HG03139 (cell line): ENCODE results near the gene TTC33.
"Not testable (repeated sequence)": the region's sequence is repeated elsewhere in the genome, so short reads cannot be mapped to it uniquely, and the experiment has no call there.

Experiments
- ATAC-seq: cut with Tn5 transposase; IDR thresholded peaks from one replicate; pipeline ENCODE4 v1.9.1; 2021; ENCODE audit not compliant: unreplicated experiment

Gene TTC33

GRCh38 chr5:40755407-40756365, at the start of gene TTC33:
Gene TTC33 (minus strand): TSS chr5:40755961. CDS start chr5:40747018, 8,943 bp downstream.
- peak; percentile 92 for ATAC-seq

- no peak for ATAC-seq
Measured at GRCh38 chr5:40801771-40802562, 46.2 kb upstream of the TTC33 start.

GRCh38 chr5:40799258-40799657, 43.5 kb upstream of the TTC33 start:
- ATAC-seq, result no peak

- ATAC-seq, result no peak
Measured at GRCh38 chr5:40798801-40799210, 43.0 kb upstream of the TTC33 start.

- peak; percentile 96 for ATAC-seq
Measured at GRCh38 chr5:40798012-40798800, 42.4 kb upstream of the TTC33 start, which contains the start of gene PRKAA1. Gene PRKAA1 (minus strand): TSS chr5:40798374. CDS start chr5:40798189, 185 bp downstream.

- peak; percentile 34 for ATAC-seq
Measured at GRCh38 chr5:40797273-40798011, 41.7 kb upstream of the TTC33 start.

- no peak for ATAC-seq
Measured at GRCh38 chr5:40796487-40796889, 40.7 kb upstream of the TTC33 start.

- not testable (repeated sequence) for ATAC-seq
Measured at GRCh38 chr5:40794877-40795276, 39.1 kb upstream of the TTC33 start.

- ATAC-seq, result not testable (repeated sequence)
Measured at GRCh38 chr5:40794340-40794739, 38.6 kb upstream of the TTC33 start.

- ATAC-seq, result not testable (repeated sequence)
Measured at GRCh38 chr5:40792691-40793090, 36.9 kb upstream of the TTC33 start.

- no peak for ATAC-seq
Measured at GRCh38 chr5:40791715-40792139, 36.0 kb upstream of the TTC33 start.

GRCh38 chr5:40790947-40791593, 35.3 kb upstream of the TTC33 start:
- ATAC-seq, result no peak

- not testable (repeated sequence) for ATAC-seq
Measured at GRCh38 chr5:40788941-40789340, 33.2 kb upstream of the TTC33 start.

GRCh38 chr5:40787986-40788385, 32.2 kb upstream of the TTC33 start:
- no peak for ATAC-seq

- ATAC-seq, result not testable (repeated sequence)
Measured at GRCh38 chr5:40786664-40787063, 30.9 kb upstream of the TTC33 start.

GRCh38 chr5:40784916-40785315, 29.2 kb upstream of the TTC33 start:
- no peak for ATAC-seq

GRCh38 chr5:40784027-40784653, 28.4 kb upstream of the TTC33 start:
- ATAC-seq, result no peak

- ATAC-seq, result no peak
Measured at GRCh38 chr5:40781843-40782409, 26.2 kb upstream of the TTC33 start.

GRCh38 chr5:40780858-40781257, 25.1 kb upstream of the TTC33 start:
- ATAC-seq, result no peak
